PC-3 (cell line): ENCODE results near the gene BRCA1. TPM values are rescaled to one million over a fixed set of nuclear protein-coding genes. Genes with fewer than 3 reads are reported as not detected.
"Not testable (repeated sequence)": the region's sequence is repeated elsewhere in the genome, so short reads cannot be mapped to it uniquely, and the experiment has no call there.

ENCODE experiments used
- ATAC-seq: fragments of 200-7000 bp; cut with Tn5 transposase; 2 replicates; pipeline ENCODE4 v1.9.1; 2020; ENCODE audit warnings: mild to moderate bottlenecking, moderate library complexity
- BruUV-seq: library from RNA; stranded (reverse); fragments of 400-500 nt; replicated peaks from 2 replicates; lab custom pipeline; 2021; lab: Mats Ljungman, UMichigan
- CTCF ChIA-PET: fragments of 300-600 bp; sonication (Branson Sonifier 250); formaldehyde crosslinking; loops from one replicate; lab custom pipeline; 2022; ENCODE audit warnings: antibody characterized with exemption; lab: Charles Lee
- POLR2A ChIA-PET: fragments of 300-600 bp; sonication (Branson Sonifier 250); formaldehyde crosslinking; loops from one replicate; lab custom pipeline; 2022; ENCODE audit warnings: antibody characterized with exemption; ENCODE audit not compliant: unreplicated experiment; lab: Charles Lee
- DNase-seq: peaks from one replicate; pipeline ENCODE4 v3.0.0-alpha.2; 2015
- H2AFZ ChIP-seq: fragments of 300-600 bp; sonication (generic); 2 replicates; pipeline ENCODE4 v1.6.0; 2016; ENCODE audit warnings: antibody characterized with exemption, low read length
- H3F3A ChIP-seq: fragments of 300-600 bp; sonication (generic); one replicate; pipeline ENCODE4 v1.6.0; 2017; ENCODE audit warnings: antibody characterized with exemption, low read length, control low read depth, mild to moderate bottlenecking; ENCODE audit not compliant: unreplicated experiment
- H3K27ac ChIP-seq: fragments of 300-600 bp; sonication (generic); 2 replicates; pipeline ENCODE4 v1.5.1; 2016; ENCODE audit warnings: mild to moderate bottlenecking, low read length
- H3K27me3 ChIP-seq: fragments of 300-600 bp; sonication (generic); 2 replicates; pipeline ENCODE4 v1.6.1; 2016; ENCODE audit warnings: low read length, mixed read lengths
- H3K36me3 ChIP-seq: fragments of 300-600 bp; sonication (generic); 2 replicates; pipeline ENCODE4 v1.6.1; 2016; ENCODE audit warnings: low read depth, mixed run types, low read length, mixed read lengths
- H3K4me1 ChIP-seq: fragments of 300-600 bp; sonication (generic); 2 replicates; pipeline ENCODE4 v1.5.1; 2016; ENCODE audit warnings: low read length; ENCODE audit not compliant: insufficient read depth
- H3K4me2 ChIP-seq: fragments of 300-600 bp; sonication (generic); 2 replicates; pipeline ENCODE4 v1.6.0; 2016; ENCODE audit warnings: low read length
- H3K4me3 ChIP-seq: fragments of 300-600 bp; sonication (generic); 2 replicates; pipeline ENCODE4 v1.5.1; 2016; ENCODE audit warnings: mild to moderate bottlenecking, low read length, mixed read lengths
- H3K79me2 ChIP-seq: fragments of 300-600 bp; sonication (generic); 2 replicates; pipeline ENCODE4 v1.6.1; 2017; ENCODE audit warnings: low read length, mixed read lengths
- H3K9ac ChIP-seq: fragments of 300-600 bp; sonication (generic); 2 replicates; pipeline ENCODE4 v1.6.0; 2016; ENCODE audit warnings: mild to moderate bottlenecking, low read length
- H3K9me2 ChIP-seq: fragments of 300-600 bp; sonication (generic); replicated peaks from 2 replicates; pipeline ENCODE4 v1.6.1; 2016; ENCODE audit warnings: mixed run types, low read length, mixed read lengths
- H3K9me3 ChIP-seq: fragments of 300-600 bp; sonication (generic); 2 replicates; pipeline ENCODE4 v1.6.1; 2016; ENCODE audit warnings: low read length, mixed read lengths
- H4K20me1 ChIP-seq: fragments of 300-600 bp; sonication (generic); 2 replicates; pipeline ENCODE4 v1.6.1; 2016; ENCODE audit warnings: low read length, mixed read lengths
- EZH2 ChIP-seq: fragments of 300-600 bp; sonication (generic); IDR thresholded peaks from one replicate; pipeline ENCODE4 v1.6.1; 2017; ENCODE audit warnings: antibody characterized with exemption, mild to moderate bottlenecking, low read length; ENCODE audit not compliant: unreplicated experiment
- EZH2phosphoT487 ChIP-seq: fragments of 300-600 bp; sonication (generic); IDR thresholded peaks from 2 replicates; pipeline ENCODE4 v1.6.1; 2018; ENCODE audit warnings: mild to moderate bottlenecking, antibody characterized with exemption, low read length, borderline replicate concordance
- intact Hi-C: fragments of 100-400 bp; cut with micrococcal nuclease; formaldehyde crosslinking; loops from 2 replicates; pipeline ENCODE4 v1.9.0; 2023
- total RNA-seq: library from RNA; depleted of rRNA; stranded (reverse); fragments of >200 nt; gene quantifications from 2 replicates; pipeline ENCODE4 v1.2.3, GENCODE V29; 2014
- TF ChIP-seq, protein P1 (sequence below): fragments of 300-600 bp; sonication (generic); conservative IDR thresholded peaks from 2 replicates; pipeline ENCODE4 v1.5.1; 2017; ENCODE audit warnings: antibody characterized with exemption, low read depth, mild to moderate bottlenecking, low read length

The BRCA1 gene
- total RNA-seq, 1 experiment from 2014 or later = 36.3 TPM

DNA sequence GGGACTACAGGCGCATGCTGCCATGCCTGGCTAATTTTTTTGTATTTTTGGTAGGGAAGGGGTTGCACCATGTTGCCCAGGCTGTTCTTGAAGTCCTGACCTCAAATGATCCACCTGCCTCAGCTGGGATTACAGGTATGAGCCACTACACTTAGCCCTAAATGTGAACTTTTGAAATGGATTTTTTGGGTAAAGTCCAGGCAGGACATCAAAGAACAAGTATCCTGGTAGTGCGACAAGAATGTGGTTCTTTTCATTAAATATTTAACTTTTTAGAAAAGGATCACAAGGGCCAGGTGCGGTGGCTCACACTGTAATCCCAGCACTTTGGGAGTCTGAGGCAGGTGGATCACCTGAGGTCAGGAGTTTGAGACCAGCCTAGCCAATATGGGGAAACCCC lies 30.5 kb upstream of the BRCA1 start:
- no peaks in the 10 kb centered on the region for H3K9me3 ChIP-seq
- no peaks in the 10 kb centered on the region for H3K79me2 ChIP-seq
- intact Hi-C loops = no loop called here
- DNase-seq = no peak
- POLR2A ChIA-PET = interaction anchor here (0.6 kb wide), 1 partner anchor 20 kb away, joined by 6 read pairs; no protein-coding TSS in a partner anchor
- no peaks in the 10 kb centered on the region for H3K36me3 ChIP-seq
- H3K9ac ChIP-seq = no peak overlapping the region
- H4K20me1 ChIP-seq = no peaks in the 10 kb centered on the region
- BruUV-seq = no TSS peak
- no peaks in the 10 kb centered on the region for H3K4me1 ChIP-seq
- no peak overlapping the region for H2AFZ ChIP-seq
- H3K27ac ChIP-seq = no peak overlapping the region
- ATAC-seq = no peak
- no peak for TF ChIP-seq EZH2phosphoT487
- TF ChIP-seq, protein P1, sequence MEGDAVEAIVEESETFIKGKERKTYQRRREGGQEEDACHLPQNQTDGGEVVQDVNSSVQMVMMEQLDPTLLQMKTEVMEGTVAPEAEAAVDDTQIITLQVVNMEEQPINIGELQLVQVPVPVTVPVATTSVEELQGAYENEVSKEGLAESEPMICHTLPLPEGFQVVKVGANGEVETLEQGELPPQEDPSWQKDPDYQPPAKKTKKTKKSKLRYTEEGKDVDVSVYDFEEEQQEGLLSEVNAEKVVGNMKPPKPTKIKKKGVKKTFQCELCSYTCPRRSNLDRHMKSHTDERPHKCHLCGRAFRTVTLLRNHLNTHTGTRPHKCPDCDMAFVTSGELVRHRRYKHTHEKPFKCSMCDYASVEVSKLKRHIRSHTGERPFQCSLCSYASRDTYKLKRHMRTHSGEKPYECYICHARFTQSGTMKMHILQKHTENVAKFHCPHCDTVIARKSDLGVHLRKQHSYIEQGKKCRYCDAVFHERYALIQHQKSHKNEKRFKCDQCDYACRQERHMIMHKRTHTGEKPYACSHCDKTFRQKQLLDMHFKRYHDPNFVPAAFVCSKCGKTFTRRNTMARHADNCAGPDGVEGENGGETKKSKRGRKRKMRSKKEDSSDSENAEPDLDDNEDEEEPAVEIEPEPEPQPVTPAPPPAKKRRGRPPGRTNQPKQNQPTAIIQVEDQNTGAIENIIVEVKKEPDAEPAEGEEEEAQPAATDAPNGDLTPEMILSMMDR = no peak
- TF ChIP-seq EZH2 = no peak
- H3K27me3 ChIP-seq = no peaks in the 10 kb centered on the region
- no peak overlapping the region for H3K4me3 ChIP-seq
- CTCF ChIA-PET = no interaction called here
- no peak overlapping the region for H3K4me2 ChIP-seq
- H3K9me2 ChIP-seq = no peaks in the 10 kb centered on the region
- H3F3A ChIP-seq = no peaks in the 10 kb centered on the region

DNA sequence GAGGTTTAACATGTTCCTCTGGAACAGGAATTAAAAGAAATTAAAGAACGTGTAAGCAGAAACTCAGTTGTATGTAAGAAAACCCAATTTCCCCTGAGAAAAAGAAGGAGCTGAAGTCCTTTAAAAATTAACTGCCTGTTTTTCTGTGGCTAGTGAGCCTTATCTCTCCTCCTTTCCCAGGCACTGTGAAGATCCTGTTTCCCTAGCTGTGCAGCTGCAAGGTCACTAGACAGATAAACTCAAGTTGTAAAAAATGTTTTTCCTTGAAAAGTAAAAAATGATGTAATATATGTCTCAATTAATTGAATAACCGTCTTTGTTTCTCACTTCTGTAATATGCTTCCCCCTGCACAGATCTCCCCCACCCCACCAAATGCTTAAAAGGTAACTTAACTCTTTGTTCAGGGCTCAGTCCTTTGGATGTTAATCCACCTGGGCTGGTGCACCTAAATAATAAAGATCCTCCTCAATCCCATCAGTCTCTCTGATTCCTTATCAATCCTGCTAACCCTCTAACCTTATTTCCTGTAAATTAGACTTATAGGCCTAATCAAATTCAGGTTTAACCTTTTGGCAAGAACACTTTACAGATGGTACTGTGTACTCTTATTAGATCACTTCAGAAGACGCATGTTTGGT lies 28.2 kb upstream of the BRCA1 start:
- POLR2A ChIA-PET, CTCF ChIA-PET: not testable (repeated sequence)

GRCh38 chr17:43151880-43152456 lies 26.8 kb upstream of the BRCA1 start:
- Histone ChIP-seq H3K27me3 (no peaks in the 10 kb centered on the region), H3K9me3 (no peaks in the 10 kb centered on the region), H3F3A (no peaks in the 10 kb centered on the region), H3K4me3 (no peak overlapping the region), H3K9me2 (no peaks in the 10 kb centered on the region), H3K27ac (no peak overlapping the region), H2AFZ (no peak overlapping the region), H3K4me2 (no peak overlapping the region), H3K79me2 (no peaks in the 10 kb centered on the region), H3K9ac (no peak overlapping the region), H4K20me1 (no peaks in the 10 kb centered on the region), H3K4me1 (no peaks in the 10 kb centered on the region), H3K36me3 (no peaks in the 10 kb centered on the region)
- POLR2A ChIA-PET = no interaction called here
- no TSS peak for BruUV-seq
- CTCF ChIA-PET = no interaction called here
- no peak for DNase-seq
- ATAC-seq = no peak
- intact Hi-C loops = no loop called here
- TF ChIP-seq, protein P1 = no peak
- TF ChIP-seq EZH2phosphoT487 (no peak), EZH2 (no peak)

More for the DNA sequence above, 28.2 kb upstream of the BRCA1 start:
- H3K9ac ChIP-seq, H3K4me2 ChIP-seq, H3K27ac ChIP-seq, H3K36me3 ChIP-seq, ATAC-seq, H3K9me3 ChIP-seq, DNase-seq, intact Hi-C loops, H3K4me1 ChIP-seq, BruUV-seq, H3K79me2 ChIP-seq, H4K20me1 ChIP-seq, H2AFZ ChIP-seq, H3K9me2 ChIP-seq, H3F3A ChIP-seq, H3K4me3 ChIP-seq, H3K27me3 ChIP-seq: not testable (repeated sequence)
